SK-N-SH (cell line): ENCODE measurements around the gene GPRIN3. TPM values are rescaled to one million over a fixed set of nuclear protein-coding genes. Genes with fewer than 3 reads are reported as not detected.

Experiments
- CTCF ChIA-PET: fragments of 300-600, 350-600 bp; formaldehyde crosslinking; extraction: SDS; loops from one replicate; lab custom pipeline; 2021; lab: Yijun Ruan, JAX
- POLR2A ChIA-PET: fragments of 350-600 bp; sonication (Branson Sonifier 250); formaldehyde crosslinking; extraction: SDS; loops from one replicate; lab custom pipeline; 2020; ENCODE audit warnings: antibody characterized with exemption, inconsistent platforms; lab: Yijun Ruan, JAX
- DNase-seq: peaks from one replicate; pipeline ENCODE4 v3.0.0; 2012
- H2AFZ ChIP-seq: fragments of 200-600 bp; sonication (generic); 2 replicates; pipeline ENCODE4 v1.8.1; 2016; ENCODE audit warnings: antibody characterized with exemption, mild to moderate bottlenecking, low read depth
- H3F3A ChIP-seq: fragments of 200-600 bp; sonication (generic); replicated peaks from 2 replicates; pipeline ENCODE3; 2016; ENCODE audit warnings: antibody characterized with exemption, mild to moderate bottlenecking; ENCODE audit not compliant: insufficient read depth
- H3K27ac ChIP-seq, 2 experiments: fragments of 200-500 bp in 1 of 2; fragments of 200-600 bp in 1 of 2; sonication (Bioruptor generic) in 1 of 2; sonication (generic), shearing (Covaris generic) in 1 of 2; 2 replicates each; pipeline versions ENCODE4 v1.5.1 to v1.6.1; 2014 to 2016; ENCODE audit warnings: low read depth in 2 of 2, inconsistent platforms in 1 of 2, low read length in 1 of 2, mild to moderate bottlenecking in 1 of 2, mixed read lengths in 1 of 2
- H3K27me3 ChIP-seq: fragments of 200-600 bp; sonication (generic), shearing (Covaris generic); 2 replicates; pipeline ENCODE4 v1.6.1; 2016; ENCODE audit warnings: mixed run types; ENCODE audit not compliant: insufficient read depth
- H3K36me3 ChIP-seq, 2 experiments: fragments of 200-500 bp in 1 of 2; fragments of 200-600 bp in 1 of 2; sonication (Bioruptor generic) in 1 of 2; sonication (generic) in 1 of 2; replicated peaks in 1 of 2; 2 replicates each; pipeline versions ENCODE3 to v1.5.1; 2014 to 2016; ENCODE audit warnings: low read length in 1 of 2, mild to moderate bottlenecking in 1 of 2; ENCODE audit not compliant: insufficient read depth in 2 of 2, control insufficient read depth in 1 of 2
- H3K4me1 ChIP-seq, 2 experiments: fragments of 200-500 bp in 1 of 2; fragments of 200-600 bp in 1 of 2; sonication (Bioruptor generic) in 1 of 2; sonication (generic), shearing (Covaris generic) in 1 of 2; 2 replicates each; pipeline versions ENCODE4 v1.5.1 to v1.6.1; 2014 to 2016; ENCODE audit warnings: low read depth in 1 of 2, low read length in 1 of 2, mixed run types in 1 of 2; ENCODE audit not compliant: insufficient read depth in 2 of 2, control insufficient read depth in 1 of 2
- H3K4me2 ChIP-seq: fragments of 200-600 bp; sonication (generic), shearing (Covaris generic); 2 replicates; pipeline ENCODE4 v1.6.1; 2017; ENCODE audit warnings: mixed run types
- H3K4me3 ChIP-seq, 2 experiments: fragments of 200-500 bp in 1 of 2; fragments of 200-600 bp in 1 of 2; sonication (Bioruptor generic) in 1 of 2; sonication (generic), shearing (Covaris generic) in 1 of 2; 2 replicates each; pipeline versions ENCODE4 v1.5.1 to v1.8.1; 2014 to 2016; ENCODE audit warnings: low read depth in 2 of 2, inconsistent platforms in 1 of 2, low read length in 1 of 2, mild to moderate bottlenecking in 1 of 2, mixed read lengths in 1 of 2, moderate library complexity in 1 of 2
- H3K79me2 ChIP-seq: fragments of 200-600 bp; sonication (generic); 2 replicates; pipeline ENCODE4 v1.8.1; 2017; ENCODE audit warnings: mild to moderate bottlenecking; ENCODE audit not compliant: insufficient read depth
- H3K9ac ChIP-seq: fragments of 200-600 bp; sonication (generic); 2 replicates; pipeline ENCODE4 v1.6.1; 2017; ENCODE audit warnings: mixed run types
- H3K9me2 ChIP-seq: fragments of 200-600 bp; sonication (generic); 2 replicates; pipeline ENCODE4 v1.6.1; 2017; ENCODE audit warnings: mixed run types
- H3K9me3 ChIP-seq: fragments of 200-600 bp; sonication (generic); 2 replicates; pipeline ENCODE4 v1.6.1; 2017; ENCODE audit warnings: mixed run types, mild to moderate bottlenecking, moderate library complexity
- H4K20me1 ChIP-seq: fragments of 200-600 bp; sonication (generic); 2 replicates; pipeline ENCODE4 v1.6.1; 2017; ENCODE audit warnings: mild to moderate bottlenecking, mixed run types; ENCODE audit not compliant: insufficient read depth
- ELF1 ChIP-seq: IDR thresholded peaks from 2 replicates; pipeline ENCODE4 v1.4.0; 2012
- EP300 ChIP-seq, 2 experiments: IDR thresholded peaks; 2 replicates each; pipeline versions ENCODE4 v1.4.0 to v1.6.1; 2012; ENCODE audit warnings: borderline replicate concordance in 1 of 2, low read depth in 1 of 2, low read length in 1 of 2
- EZH2phosphoT487 ChIP-seq: fragments of 200-600 bp; sonication (generic); IDR thresholded peaks from 2 replicates; pipeline ENCODE4 v1.6.1; 2017; ENCODE audit warnings: low read depth, mixed run types, mild to moderate bottlenecking, antibody characterized with exemption, moderate library complexity, borderline replicate concordance
- FOSL2 ChIP-seq: IDR thresholded peaks from 2 replicates; pipeline ENCODE4 v1.4.0; 2012; ENCODE audit warnings: low read depth, mild to moderate bottlenecking, moderate library complexity, borderline replicate concordance
- FOXJ3 ChIP-seq: sonication (generic); formaldehyde crosslinking; IDR thresholded peaks from 2 replicates; pipeline ENCODE4 v1.5.1; 2020; ENCODE audit warnings: mild to moderate bottlenecking, missing genetic modification reagents
- FOXM1 ChIP-seq: IDR thresholded peaks from 2 replicates; pipeline ENCODE4 v1.4.0; 2012; ENCODE audit warnings: low read depth, mild to moderate bottlenecking
- GABPA ChIP-seq: IDR thresholded peaks from 2 replicates; pipeline ENCODE4 v1.4.0; 2012; ENCODE audit warnings: low read depth, mild to moderate bottlenecking
- GATA2 ChIP-seq: sonication (generic); formaldehyde crosslinking; IDR thresholded peaks from 2 replicates; pipeline ENCODE4 v1.5.0; 2020; ENCODE audit warnings: mild to moderate bottlenecking, missing genetic modification reagents
- MEF2A ChIP-seq: IDR thresholded peaks from 2 replicates; pipeline ENCODE4 v1.4.0; 2012; ENCODE audit warnings: low read depth, borderline replicate concordance
- POLR2AphosphoS5 ChIP-seq: IDR thresholded peaks from 2 replicates; pipeline ENCODE4 v1.6.1; 2012; ENCODE audit warnings: low read depth, low read length
- RFX5 ChIP-seq: IDR thresholded peaks from 2 replicates; pipeline ENCODE4 v1.6.1; 2012; ENCODE audit warnings: mild to moderate bottlenecking, improper control_type of control experiment, low read length
- RXRA ChIP-seq: IDR thresholded peaks from 2 replicates; pipeline ENCODE4 v1.4.0; 2012; ENCODE audit warnings: low read depth, mild to moderate bottlenecking, borderline replicate concordance
- TCF12 ChIP-seq: IDR thresholded peaks from 2 replicates; pipeline ENCODE4 v1.4.0; 2012
- YY1 ChIP-seq: IDR thresholded peaks from 2 replicates; pipeline ENCODE4 v1.4.0; 2012; ENCODE audit warnings: low read depth, mild to moderate bottlenecking
- WGBS: methylation state at CpG from one replicate; pipeline ENCODE4 v1.1.6; 2017; ENCODE audit warnings: low lambda C conversion rate; 5-methylcytosine and 5-hydroxymethylcytosine counted together
- polyA plus RNA-seq, 3 experiments: library from polyadenylated mRNA; depleted of rRNA; stranded (reverse); fragments of >200 nt; gene quantifications; 2 replicates each; pipeline ENCODE4 v1.2.3, GENCODE V29; 2012
- TF ChIP-seq, protein P1 (sequence below): IDR thresholded peaks from 2 replicates; pipeline ENCODE4; 2012
- TF ChIP-seq, protein P2 (sequence below): IDR thresholded peaks from 2 replicates; pipeline ENCODE4 v1.4.0; 2012; ENCODE audit warnings: low read depth, borderline replicate concordance
- TF ChIP-seq, protein P3 (sequence below): IDR thresholded peaks from 2 replicates; pipeline ENCODE4 v1.4.0; 2012; ENCODE audit warnings: low read depth
- TF ChIP-seq, protein P4 (sequence below): IDR thresholded peaks from 2 replicates; pipeline ENCODE4 v1.4.0; 2012; ENCODE audit warnings: low read depth, borderline replicate concordance
- TF ChIP-seq, protein P5 (sequence below): fragments of 200-600 bp; sonication (generic); IDR thresholded peaks from 2 replicates; pipeline ENCODE4 v1.6.1; 2017; ENCODE audit warnings: antibody characterized with exemption, mild to moderate bottlenecking, moderate library complexity

Gene GPRIN3
- polyA plus RNA-seq, 1 of the 3 experiments (the other 2 are of a cell fraction) = not detected

DNA sequence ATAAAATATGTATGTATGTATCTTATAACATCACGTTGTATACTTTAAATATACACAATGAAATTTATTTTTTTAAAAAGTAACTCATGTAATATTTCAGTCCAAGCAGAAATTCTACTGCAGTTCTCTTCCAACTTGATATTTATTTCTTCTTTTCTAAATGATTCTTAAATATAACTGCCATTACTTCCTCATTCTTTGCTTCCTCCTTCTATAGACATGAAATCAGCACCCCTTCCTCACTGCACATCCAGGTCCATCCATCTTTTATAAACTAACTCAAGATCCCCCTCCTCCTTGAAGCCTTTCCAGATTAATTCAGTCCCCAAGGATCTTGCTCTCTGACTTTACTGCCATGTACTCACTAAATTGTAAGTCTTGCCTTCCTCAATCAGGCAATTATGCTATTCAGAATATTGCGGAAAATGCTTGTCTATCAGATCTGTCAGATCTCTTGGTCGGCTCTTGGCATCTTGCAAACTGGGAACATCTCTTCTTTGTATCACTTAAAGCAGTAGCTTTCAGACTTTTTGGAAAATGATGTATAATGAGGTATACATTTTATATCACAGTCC is 3.7 kb downstream of the GPRIN3 start (continued):
- TF ChIP-seq EZH2phosphoT487 = no peak
- TF ChIP-seq, protein P1, sequence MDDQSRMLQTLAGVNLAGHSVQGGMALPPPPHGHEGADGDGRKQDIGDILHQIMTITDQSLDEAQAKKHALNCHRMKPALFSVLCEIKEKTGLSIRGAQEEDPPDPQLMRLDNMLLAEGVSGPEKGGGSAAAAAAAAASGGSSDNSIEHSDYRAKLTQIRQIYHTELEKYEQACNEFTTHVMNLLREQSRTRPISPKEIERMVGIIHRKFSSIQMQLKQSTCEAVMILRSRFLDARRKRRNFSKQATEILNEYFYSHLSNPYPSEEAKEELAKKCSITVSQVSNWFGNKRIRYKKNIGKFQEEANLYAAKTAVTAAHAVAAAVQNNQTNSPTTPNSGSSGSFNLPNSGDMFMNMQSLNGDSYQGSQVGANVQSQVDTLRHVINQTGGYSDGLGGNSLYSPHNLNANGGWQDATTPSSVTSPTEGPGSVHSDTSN = no peak
- no peak for TF ChIP-seq FOXM1
- TF ChIP-seq, protein P2, sequence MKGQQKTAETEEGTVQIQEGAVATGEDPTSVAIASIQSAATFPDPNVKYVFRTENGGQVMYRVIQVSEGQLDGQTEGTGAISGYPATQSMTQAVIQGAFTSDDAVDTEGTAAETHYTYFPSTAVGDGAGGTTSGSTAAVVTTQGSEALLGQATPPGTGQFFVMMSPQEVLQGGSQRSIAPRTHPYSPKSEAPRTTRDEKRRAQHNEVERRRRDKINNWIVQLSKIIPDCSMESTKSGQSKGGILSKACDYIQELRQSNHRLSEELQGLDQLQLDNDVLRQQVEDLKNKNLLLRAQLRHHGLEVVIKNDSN = no peak
- TF ChIP-seq GATA2 = no peak
- no peak for TF ChIP-seq RFX5

DNA sequence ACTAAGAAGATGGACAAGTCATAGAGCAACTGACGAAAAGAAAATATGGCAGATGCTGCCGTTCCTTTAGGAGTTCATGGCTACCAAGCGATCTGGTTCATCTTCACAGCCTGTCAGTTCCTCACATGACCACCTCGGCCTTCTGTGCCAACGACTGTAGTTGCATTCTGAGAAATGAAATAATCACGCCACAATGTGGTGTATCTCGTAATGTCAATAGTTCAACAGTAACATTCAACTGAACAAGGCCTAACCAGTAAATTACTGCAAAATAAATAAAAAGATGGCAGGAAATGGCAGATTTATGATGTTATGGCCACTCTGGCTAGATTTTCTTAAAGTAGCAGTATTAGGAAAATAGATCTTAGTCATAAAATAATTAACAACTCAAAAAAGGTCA is 4.4 kb downstream of the GPRIN3 start:
- H3K4me3 ChIP-seq = no peak overlapping the region
- no peaks in the 10 kb centered on the region for H3F3A ChIP-seq
- no peak overlapping the region for H3K9ac ChIP-seq
- H3K36me3 ChIP-seq = no peaks in the 10 kb centered on the region
- WGBS = 75% methylated on average over 7 of the region's 7 CpGs
- H3K4me2 ChIP-seq = no peak overlapping the region
- no peak overlapping the region for H3K27ac ChIP-seq
- no peaks in the 10 kb centered on the region for H3K9me2 ChIP-seq
- POLR2A ChIA-PET = no interaction called here
- H3K27me3 ChIP-seq = peaks cover 7% of the 10 kb centered on the region; the same call in 1 of the 2 replicates
- no peak for TF ChIP-seq FOSL2
- TF ChIP-seq MEF2A = no peak
- TF ChIP-seq EP300 (IDR thresholded peaks at IDR 0.05; ENCODE audit: borderline replicate concordance in 1 of 2, low read depth in 1 of 2, low read length in 1 of 2) = no peak
- TF ChIP-seq POLR2AphosphoS5 = no peak
- TF ChIP-seq, protein P3, sequence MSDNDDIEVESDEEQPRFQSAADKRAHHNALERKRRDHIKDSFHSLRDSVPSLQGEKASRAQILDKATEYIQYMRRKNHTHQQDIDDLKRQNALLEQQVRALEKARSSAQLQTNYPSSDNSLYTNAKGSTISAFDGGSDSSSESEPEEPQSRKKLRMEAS = no peak
- no peak for TF ChIP-seq ELF1
- TF ChIP-seq YY1 = no peak
- TF ChIP-seq, protein P4, sequence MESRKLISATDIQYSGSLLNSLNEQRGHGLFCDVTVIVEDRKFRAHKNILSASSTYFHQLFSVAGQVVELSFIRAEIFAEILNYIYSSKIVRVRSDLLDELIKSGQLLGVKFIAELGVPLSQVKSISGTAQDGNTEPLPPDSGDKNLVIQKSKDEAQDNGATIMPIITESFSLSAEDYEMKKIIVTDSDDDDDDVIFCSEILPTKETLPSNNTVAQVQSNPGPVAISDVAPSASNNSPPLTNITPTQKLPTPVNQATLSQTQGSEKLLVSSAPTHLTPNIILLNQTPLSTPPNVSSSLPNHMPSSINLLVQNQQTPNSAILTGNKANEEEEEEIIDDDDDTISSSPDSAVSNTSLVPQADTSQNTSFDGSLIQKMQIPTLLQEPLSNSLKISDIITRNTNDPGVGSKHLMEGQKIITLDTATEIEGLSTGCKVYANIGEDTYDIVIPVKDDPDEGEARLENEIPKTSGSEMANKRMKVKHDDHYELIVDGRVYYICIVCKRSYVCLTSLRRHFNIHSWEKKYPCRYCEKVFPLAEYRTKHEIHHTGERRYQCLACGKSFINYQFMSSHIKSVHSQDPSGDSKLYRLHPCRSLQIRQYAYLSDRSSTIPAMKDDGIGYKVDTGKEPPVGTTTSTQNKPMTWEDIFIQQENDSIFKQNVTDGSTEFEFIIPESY = no peak
- no peak for TF ChIP-seq EZH2phosphoT487
- TF ChIP-seq RXRA = no peak
- TF ChIP-seq TCF12 = no peak
- TF ChIP-seq, protein P5, sequence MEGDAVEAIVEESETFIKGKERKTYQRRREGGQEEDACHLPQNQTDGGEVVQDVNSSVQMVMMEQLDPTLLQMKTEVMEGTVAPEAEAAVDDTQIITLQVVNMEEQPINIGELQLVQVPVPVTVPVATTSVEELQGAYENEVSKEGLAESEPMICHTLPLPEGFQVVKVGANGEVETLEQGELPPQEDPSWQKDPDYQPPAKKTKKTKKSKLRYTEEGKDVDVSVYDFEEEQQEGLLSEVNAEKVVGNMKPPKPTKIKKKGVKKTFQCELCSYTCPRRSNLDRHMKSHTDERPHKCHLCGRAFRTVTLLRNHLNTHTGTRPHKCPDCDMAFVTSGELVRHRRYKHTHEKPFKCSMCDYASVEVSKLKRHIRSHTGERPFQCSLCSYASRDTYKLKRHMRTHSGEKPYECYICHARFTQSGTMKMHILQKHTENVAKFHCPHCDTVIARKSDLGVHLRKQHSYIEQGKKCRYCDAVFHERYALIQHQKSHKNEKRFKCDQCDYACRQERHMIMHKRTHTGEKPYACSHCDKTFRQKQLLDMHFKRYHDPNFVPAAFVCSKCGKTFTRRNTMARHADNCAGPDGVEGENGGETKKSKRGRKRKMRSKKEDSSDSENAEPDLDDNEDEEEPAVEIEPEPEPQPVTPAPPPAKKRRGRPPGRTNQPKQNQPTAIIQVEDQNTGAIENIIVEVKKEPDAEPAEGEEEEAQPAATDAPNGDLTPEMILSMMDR = no peak
- TF ChIP-seq RFX5 = no peak
- no peak for TF ChIP-seq FOXM1
- no peak for TF ChIP-seq GABPA
- TF ChIP-seq FOXJ3 = no peak
- CTCF ChIA-PET = interaction anchor here (0.5 kb wide), 1 partner anchor 140 kb away, joined by 3 read pairs; no protein-coding TSS in a partner anchor
- H3K4me1 ChIP-seq = peaks cover 0 to 4% of the 10 kb centered on the region in 2 experiments; a peak in 1 of 4 replicates
- H4K20me1 ChIP-seq = no peaks in the 10 kb centered on the region
- DNase-seq = no peak
- no peaks in the 10 kb centered on the region for H3K79me2 ChIP-seq
- no peak overlapping the region for H2AFZ ChIP-seq
- H3K9me3 ChIP-seq = no peaks in the 10 kb centered on the region
